Measurements from ENCODE around the gene FNTB.

GRCh38 chr14:64955297-64955696 lies 31.4 kb upstream of the FNTB start:
- TF ChIP-seq CREB1 (CRISPR knock-in tag; IDR thresholded peaks at IDR 0.05; ENCODE audit: low read depth) (no peak), POLR2AphosphoS5 (IDR thresholded peaks at IDR 0.05; ENCODE audit: low read depth) (no peak), CTCF (conservative IDR thresholded peaks at IDR 0.05; ENCODE audit: low read depth in 2 of 2) (no peak), EZH2 (IDR thresholded peaks at IDR 0.05; ENCODE audit: low read depth, unreplicated experiment) (no peak), EZH2phosphoT487 (IDR thresholded peaks at IDR 0.05; ENCODE audit: unreplicated experiment) (no peak)
- TF ChIP-seq, protein P1, sequence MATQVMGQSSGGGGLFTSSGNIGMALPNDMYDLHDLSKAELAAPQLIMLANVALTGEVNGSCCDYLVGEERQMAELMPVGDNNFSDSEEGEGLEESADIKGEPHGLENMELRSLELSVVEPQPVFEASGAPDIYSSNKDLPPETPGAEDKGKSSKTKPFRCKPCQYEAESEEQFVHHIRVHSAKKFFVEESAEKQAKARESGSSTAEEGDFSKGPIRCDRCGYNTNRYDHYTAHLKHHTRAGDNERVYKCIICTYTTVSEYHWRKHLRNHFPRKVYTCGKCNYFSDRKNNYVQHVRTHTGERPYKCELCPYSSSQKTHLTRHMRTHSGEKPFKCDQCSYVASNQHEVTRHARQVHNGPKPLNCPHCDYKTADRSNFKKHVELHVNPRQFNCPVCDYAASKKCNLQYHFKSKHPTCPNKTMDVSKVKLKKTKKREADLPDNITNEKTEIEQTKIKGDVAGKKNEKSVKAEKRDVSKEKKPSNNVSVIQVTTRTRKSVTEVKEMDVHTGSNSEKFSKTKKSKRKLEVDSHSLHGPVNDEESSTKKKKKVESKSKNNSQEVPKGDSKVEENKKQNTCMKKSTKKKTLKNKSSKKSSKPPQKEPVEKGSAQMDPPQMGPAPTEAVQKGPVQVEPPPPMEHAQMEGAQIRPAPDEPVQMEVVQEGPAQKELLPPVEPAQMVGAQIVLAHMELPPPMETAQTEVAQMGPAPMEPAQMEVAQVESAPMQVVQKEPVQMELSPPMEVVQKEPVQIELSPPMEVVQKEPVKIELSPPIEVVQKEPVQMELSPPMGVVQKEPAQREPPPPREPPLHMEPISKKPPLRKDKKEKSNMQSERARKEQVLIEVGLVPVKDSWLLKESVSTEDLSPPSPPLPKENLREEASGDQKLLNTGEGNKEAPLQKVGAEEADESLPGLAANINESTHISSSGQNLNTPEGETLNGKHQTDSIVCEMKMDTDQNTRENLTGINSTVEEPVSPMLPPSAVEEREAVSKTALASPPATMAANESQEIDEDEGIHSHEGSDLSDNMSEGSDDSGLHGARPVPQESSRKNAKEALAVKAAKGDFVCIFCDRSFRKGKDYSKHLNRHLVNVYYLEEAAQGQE (IDR thresholded peaks at IDR 0.05; ENCODE audit: unreplicated experiment), result no peak

Data from GM23338 (cell line).